ENCODE data around the gene G3BP2. TPM values are rescaled to one million over a fixed set of nuclear protein-coding genes. Genes with fewer than 3 reads are reported as not detected.

G3BP2 gene
- total and polyA plus RNA-seq, 10 of the 15 experiments (the other 5 are each of a cell fraction or from before 2014, with no cell fraction given): 22.2 to 176 (median 102) TPM

DNA sequence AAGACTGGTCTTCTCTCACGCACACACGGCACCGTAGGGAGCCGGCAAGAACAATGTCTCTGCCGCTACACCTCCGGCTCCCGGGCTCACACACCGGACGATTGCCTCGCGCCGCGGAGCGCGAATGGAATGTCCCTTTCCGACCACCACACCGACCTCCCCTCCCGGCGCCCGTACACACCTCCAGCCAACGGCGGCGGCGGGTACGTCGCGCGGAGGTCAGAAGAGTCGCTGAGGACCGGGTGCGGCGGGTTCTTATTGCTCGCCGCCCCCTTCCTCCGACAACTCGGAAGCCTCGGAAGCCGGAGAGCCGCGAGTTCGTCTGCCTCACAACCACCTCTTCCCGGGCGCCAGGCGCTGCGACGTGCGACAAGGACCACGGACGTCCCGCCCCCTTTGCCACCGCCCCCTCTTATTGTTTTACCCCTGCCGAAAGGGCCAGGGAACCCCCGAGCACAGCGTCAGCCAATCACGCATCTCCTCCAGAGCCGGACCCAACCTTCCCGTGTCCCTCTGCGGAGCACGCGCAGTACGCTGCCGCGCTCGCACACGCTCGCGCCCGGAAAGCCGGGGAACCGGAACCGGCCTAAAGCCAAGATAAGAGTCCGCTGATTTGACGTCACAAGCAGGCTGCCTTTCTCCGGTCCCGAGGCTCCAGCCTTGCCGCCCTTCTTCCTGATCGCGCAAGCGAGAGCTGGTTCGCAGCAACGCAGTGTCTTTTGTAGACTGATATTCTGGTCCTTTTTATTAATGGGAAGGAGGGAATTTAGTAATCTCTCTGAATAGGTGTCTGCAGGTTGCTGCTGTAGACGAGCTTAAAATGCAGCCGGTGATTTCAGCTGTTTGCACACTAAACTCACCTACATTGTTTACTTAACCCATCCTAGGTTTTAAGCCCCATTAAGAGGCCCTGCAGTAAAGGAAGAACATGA is at the start of gene G3BP2 (continued):
- TF ChIP-seq IKZF1 (conservative IDR thresholded peaks at IDR 0.05): peak; percentile 65
- no peak for TF ChIP-seq ZNF217 (IDR thresholded peaks at IDR 0.05)
- TF ChIP-seq NBN (IDR thresholded peaks at IDR 0.05): 0 out of 2 replicates have a peak, but pooled peaks have one; percentile 62
- TF ChIP-seq, protein P1, sequence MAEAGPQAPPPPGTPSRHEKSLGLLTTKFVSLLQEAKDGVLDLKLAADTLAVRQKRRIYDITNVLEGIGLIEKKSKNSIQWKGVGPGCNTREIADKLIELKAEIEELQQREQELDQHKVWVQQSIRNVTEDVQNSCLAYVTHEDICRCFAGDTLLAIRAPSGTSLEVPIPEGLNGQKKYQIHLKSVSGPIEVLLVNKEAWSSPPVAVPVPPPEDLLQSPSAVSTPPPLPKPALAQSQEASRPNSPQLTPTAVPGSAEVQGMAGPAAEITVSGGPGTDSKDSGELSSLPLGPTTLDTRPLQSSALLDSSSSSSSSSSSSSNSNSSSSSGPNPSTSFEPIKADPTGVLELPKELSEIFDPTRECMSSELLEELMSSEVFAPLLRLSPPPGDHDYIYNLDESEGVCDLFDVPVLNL (IDR thresholded peaks at IDR 0.05; ENCODE audit: low read depth, low read length): no peak
- TF ChIP-seq, protein P2, sequence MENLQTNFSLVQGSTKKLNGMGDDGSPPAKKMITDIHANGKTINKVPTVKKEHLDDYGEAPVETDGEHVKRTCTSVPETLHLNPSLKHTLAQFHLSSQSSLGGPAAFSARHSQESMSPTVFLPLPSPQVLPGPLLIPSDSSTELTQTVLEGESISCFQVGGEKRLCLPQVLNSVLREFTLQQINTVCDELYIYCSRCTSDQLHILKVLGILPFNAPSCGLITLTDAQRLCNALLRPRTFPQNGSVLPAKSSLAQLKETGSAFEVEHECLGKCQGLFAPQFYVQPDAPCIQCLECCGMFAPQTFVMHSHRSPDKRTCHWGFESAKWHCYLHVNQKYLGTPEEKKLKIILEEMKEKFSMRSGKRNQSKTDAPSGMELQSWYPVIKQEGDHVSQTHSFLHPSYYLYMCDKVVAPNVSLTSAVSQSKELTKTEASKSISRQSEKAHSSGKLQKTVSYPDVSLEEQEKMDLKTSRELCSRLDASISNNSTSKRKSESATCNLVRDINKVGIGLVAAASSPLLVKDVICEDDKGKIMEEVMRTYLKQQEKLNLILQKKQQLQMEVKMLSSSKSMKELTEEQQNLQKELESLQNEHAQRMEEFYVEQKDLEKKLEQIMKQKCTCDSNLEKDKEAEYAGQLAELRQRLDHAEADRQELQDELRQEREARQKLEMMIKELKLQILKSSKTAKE (IDR thresholded peaks at IDR 0.05; ENCODE audit: low read depth, poor library complexity, severe bottlenecking): no peak
- no peak for TF ChIP-seq SIN3A (IDR thresholded peaks at IDR 0.05; ENCODE audit: low read depth, low read length)
- TF ChIP-seq FOXK2 (IDR thresholded peaks at IDR 0.05): no peak
- peak in 1 of 2 experiments; percentile 31; a peak in 1 of 4 replicates for TF ChIP-seq ETV6 (conservative IDR thresholded peaks at IDR 0.05 in 1 of 2, IDR thresholded peaks at IDR 0.05 in 1 of 2; ENCODE audit: borderline replicate concordance in 1 of 2, low read depth in 1 of 2)
- TF ChIP-seq CBX3 (IDR thresholded peaks at IDR 0.05; ENCODE audit: borderline replicate concordance, low read depth): no peak
- no peak for TF ChIP-seq SUPT20H (IDR thresholded peaks at IDR 0.05; ENCODE audit: borderline replicate concordance, control insufficient read depth, low read depth, low read length)
- no peak for TF ChIP-seq NR2C2 (IDR thresholded peaks at IDR 0.05; ENCODE audit: borderline replicate concordance, control insufficient read depth, insufficient read length, low read depth)
- TF ChIP-seq, protein P3, sequence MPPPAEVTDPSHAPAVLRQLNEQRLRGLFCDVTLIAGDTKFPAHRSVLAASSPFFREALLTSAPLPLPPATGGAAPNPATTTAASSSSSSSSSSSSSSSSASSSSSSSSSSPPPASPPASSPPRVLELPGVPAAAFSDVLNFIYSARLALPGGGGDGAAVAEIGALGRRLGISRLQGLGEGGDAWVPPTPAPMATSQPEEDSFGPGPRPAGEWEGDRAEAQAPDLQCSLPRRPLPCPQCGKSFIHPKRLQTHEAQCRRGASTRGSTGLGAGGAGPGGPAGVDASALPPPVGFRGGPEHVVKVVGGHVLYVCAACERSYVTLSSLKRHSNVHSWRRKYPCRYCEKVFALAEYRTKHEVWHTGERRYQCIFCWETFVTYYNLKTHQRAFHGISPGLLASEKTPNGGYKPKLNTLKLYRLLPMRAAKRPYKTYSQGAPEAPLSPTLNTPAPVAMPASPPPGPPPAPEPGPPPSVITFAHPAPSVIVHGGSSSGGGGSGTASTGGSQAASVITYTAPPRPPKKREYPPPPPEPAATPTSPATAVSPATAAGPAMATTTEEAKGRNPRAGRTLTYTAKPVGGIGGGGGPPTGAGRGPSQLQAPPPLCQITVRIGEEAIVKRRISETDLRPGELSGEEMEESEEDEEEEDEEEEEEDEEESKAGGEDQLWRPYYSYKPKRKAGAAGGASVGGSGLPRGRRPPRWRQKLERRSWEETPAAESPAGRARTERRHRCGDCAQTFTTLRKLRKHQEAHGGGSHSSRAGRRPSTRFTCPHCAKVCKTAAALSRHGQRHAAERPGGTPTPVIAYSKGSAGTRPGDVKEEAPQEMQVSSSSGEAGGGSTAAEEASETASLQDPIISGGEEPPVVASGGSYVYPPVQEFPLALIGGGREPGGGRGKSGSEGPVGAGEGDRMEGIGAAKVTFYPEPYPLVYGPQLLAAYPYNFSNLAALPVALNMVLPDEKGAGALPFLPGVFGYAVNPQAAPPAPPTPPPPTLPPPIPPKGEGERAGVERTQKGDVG (CRISPR knock-in tag; IDR thresholded peaks at IDR 0.05): peak; percentile 62; the same call in 1 of the 2 replicates
- TF ChIP-seq, protein P4, sequence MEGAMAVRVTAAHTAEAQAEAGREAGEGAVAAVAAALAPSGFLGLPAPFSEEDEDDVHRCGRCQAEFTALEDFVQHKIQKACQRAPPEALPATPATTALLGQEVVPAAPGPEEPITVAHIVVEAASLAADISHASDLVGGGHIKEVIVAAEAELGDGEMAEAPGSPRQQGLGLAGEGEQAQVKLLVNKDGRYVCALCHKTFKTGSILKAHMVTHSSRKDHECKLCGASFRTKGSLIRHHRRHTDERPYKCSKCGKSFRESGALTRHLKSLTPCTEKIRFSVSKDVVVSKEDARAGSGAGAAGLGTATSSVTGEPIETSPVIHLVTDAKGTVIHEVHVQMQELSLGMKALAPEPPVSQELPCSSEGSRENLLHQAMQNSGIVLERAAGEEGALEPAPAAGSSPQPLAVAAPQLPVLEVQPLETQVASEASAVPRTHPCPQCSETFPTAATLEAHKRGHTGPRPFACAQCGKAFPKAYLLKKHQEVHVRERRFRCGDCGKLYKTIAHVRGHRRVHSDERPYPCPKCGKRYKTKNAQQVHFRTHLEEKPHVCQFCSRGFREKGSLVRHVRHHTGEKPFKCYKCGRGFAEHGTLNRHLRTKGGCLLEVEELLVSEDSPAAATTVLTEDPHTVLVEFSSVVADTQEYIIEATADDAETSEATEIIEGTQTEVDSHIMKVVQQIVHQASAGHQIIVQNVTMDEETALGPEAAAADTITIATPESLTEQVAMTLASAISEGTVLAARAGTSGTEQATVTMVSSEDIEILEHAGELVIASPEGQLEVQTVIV (IDR thresholded peaks at IDR 0.05; ENCODE audit: borderline replicate concordance, partially characterized antibody): no peak
- TF ChIP-seq WRNIP1 (IDR thresholded peaks at IDR 0.05; ENCODE audit: borderline replicate concordance, low read depth, low read length): no peak; the same call in 1 of the 2 replicates
- TF ChIP-seq, protein P5, sequence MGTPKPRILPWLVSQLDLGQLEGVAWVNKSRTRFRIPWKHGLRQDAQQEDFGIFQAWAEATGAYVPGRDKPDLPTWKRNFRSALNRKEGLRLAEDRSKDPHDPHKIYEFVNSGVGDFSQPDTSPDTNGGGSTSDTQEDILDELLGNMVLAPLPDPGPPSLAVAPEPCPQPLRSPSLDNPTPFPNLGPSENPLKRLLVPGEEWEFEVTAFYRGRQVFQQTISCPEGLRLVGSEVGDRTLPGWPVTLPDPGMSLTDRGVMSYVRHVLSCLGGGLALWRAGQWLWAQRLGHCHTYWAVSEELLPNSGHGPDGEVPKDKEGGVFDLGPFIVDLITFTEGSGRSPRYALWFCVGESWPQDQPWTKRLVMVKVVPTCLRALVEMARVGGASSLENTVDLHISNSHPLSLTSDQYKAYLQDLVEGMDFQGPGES (IDR thresholded peaks at IDR 0.05): no peak; the same call in 1 of the 2 replicates
- TF ChIP-seq HDGF (IDR thresholded peaks at IDR 0.05): peak; percentile 80
